ENCODE measurements around the gene GSTP1. TPM values are rescaled to one million over a fixed set of nuclear protein-coding genes. Genes with fewer than 3 reads are reported as not detected.
A peak's percentile ranks its signal among the peaks of the same experiment; 100 is the strongest.

The GSTP1 gene
- total RNA-seq, 1 donor from 2014 or later = 436 TPM

DNA sequence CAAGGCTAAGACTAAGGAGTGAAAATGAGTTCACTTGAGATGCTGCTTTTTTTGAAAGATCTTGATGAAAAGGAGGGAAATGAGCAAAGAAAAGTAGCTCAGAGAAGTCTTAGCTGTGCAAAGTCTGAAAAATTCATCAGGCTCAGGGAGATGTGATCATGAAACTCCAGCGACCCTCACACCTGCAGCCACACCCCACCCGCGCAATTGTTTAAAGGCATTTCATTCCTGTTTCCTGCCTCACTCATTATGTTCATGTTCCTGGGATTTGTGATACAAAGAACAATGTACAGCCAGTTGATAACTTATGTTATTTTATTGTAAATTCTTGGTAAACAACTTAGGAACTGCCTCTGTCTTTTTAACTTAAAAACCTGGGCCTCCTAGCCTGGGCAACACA lies 8.7 kb upstream of the GSTP1 start:
- Histone ChIP-seq H3K9ac (no peak overlapping the region), H3K9me3 (ENCODE audit: low read depth) (no peaks in the 10 kb centered on the region), H3K27me3 (peaks cover 10% of the 10 kb centered on the region), H3K36me3 (no peaks in the 10 kb centered on the region), H3K4me2 (no peak overlapping the region), H3F3A (ENCODE audit: low read depth) (no peaks in the 10 kb centered on the region), H4K20me1 (ENCODE audit: low read depth) (no peaks in the 10 kb centered on the region), H2AFZ (replicated peaks) (no peak overlapping the region), H3K4me1 (no peaks in the 10 kb centered on the region), H3K79me2 (ENCODE audit: low read depth) (no peaks in the 10 kb centered on the region), H3K4me3 (no peak overlapping the region), H3K27ac (no peak overlapping the region)
- H3K27ac Mint-ChIP-seq = peak overlapping the region; percentile 44
- H3K4me1 Mint-ChIP-seq = peaks cover 31% of the 10 kb centered on the region
- no peak for DNase-seq (ENCODE audit: low spot score)
- H3K36me3 Mint-ChIP-seq = no peaks in the 10 kb centered on the region
- TF ChIP-seq EZH2 (IDR thresholded peaks at IDR 0.05) (no peak), EZH2phosphoT487 (IDR thresholded peaks at IDR 0.05) (no peak)
- TF ChIP-seq, protein P1, sequence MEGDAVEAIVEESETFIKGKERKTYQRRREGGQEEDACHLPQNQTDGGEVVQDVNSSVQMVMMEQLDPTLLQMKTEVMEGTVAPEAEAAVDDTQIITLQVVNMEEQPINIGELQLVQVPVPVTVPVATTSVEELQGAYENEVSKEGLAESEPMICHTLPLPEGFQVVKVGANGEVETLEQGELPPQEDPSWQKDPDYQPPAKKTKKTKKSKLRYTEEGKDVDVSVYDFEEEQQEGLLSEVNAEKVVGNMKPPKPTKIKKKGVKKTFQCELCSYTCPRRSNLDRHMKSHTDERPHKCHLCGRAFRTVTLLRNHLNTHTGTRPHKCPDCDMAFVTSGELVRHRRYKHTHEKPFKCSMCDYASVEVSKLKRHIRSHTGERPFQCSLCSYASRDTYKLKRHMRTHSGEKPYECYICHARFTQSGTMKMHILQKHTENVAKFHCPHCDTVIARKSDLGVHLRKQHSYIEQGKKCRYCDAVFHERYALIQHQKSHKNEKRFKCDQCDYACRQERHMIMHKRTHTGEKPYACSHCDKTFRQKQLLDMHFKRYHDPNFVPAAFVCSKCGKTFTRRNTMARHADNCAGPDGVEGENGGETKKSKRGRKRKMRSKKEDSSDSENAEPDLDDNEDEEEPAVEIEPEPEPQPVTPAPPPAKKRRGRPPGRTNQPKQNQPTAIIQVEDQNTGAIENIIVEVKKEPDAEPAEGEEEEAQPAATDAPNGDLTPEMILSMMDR (IDR thresholded peaks at IDR 0.05) = no peak
- peak overlapping the region; percentile 50 for H3K4me3 Mint-ChIP-seq
- H3K9me3 Mint-ChIP-seq = peaks cover 11% of the 10 kb centered on the region
- H3K27me3 Mint-ChIP-seq (ENCODE audit: insufficient read depth, low read depth) = peaks cover 25% of the 10 kb centered on the region

DNA sequence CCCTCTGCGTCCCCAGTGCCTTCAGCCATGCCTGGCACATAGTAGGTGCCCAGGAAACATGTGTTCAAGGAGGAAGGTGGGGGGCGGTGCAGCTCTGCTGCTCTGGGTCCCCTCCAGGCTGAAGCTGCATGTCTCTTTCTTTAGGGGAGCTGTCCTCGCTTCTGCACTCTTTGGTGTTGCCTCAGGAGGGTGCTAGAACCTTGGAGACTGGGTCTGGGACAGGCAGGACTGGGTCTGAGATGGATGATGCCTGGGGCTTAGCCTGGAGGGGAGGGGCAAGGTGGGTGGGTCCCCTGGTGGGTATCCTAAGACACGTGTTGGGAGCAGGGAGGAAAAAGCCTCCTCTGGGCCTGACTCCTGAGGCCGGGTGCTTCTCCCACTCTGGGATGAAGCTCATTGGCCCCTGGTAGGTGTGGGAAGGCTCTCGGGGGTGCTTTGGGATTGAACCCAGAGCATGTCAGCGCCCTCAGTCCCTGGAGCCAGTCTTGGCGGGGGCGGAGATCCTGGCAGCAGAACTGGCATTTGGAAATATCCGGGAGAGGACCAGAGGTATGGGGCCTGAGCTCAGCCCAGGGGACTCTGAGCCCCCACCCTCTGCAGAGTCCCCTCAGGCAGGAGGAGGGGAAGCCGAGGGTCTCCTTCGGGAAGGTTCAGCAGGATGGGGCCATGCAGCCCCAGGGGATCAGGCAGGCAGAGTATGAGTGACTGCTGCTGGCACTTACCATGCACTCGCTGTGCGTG lies 6.7 kb upstream of the GSTP1 start:
- Histone ChIP-seq H3K9me3 (ENCODE audit: low read depth) (no peaks in the 10 kb centered on the region), H3K36me3 (no peaks in the 10 kb centered on the region), H4K20me1 (ENCODE audit: low read depth) (no peaks in the 10 kb centered on the region), H3K9ac (no peak overlapping the region), H3K4me2 (no peak overlapping the region), H3K79me2 (ENCODE audit: low read depth) (no peaks in the 10 kb centered on the region), H2AFZ (replicated peaks) (no peak overlapping the region), H3K27me3 (peaks cover 29% of the 10 kb centered on the region), H3K27ac (no peak overlapping the region), H3F3A (ENCODE audit: low read depth) (peaks cover 3% of the 10 kb centered on the region), H3K4me1 (no peaks in the 10 kb centered on the region), H3K4me3 (no peak overlapping the region)
- Mint-ChIP-seq H3K9me3 (peaks cover 4% of the 10 kb centered on the region), H3K27me3 (ENCODE audit: insufficient read depth, low read depth) (peaks cover 29% of the 10 kb centered on the region), H3K36me3 (no peaks in the 10 kb centered on the region), H3K4me1 (peaks cover 44% of the 10 kb centered on the region), H3K4me3 (no peak overlapping the region), H3K27ac (peak overlapping the region; percentile 29)
- TF ChIP-seq, protein P1 (IDR thresholded peaks at IDR 0.05) = peak; percentile 29
- TF ChIP-seq EZH2 (IDR thresholded peaks at IDR 0.05) = no peak
- no peak for TF ChIP-seq EZH2phosphoT487 (IDR thresholded peaks at IDR 0.05)
- DNase-seq (ENCODE audit: low spot score) = no peak

DNA sequence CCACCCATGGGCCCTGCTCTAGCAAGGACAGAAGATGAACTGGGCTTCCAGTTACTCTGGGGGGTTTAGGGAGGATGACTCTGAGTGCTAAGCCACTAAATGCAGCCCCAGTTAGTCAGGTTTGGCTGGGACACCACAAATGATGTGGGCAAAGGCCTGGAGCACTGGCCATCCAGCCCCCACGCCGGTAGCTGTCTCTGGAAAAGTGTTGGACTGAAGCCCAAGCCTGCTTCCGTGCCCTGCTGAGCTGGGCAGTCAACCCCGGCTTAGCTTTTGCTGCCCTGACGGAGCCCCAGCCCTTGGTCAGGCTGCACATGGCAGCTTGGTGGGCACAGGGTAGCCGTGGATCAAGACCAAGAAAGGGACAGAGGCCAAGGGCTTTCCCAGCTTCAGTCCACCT lies 5.7 kb upstream of the GSTP1 start:
- H3K9ac ChIP-seq = no peak overlapping the region
- peaks cover 40% of the 10 kb centered on the region for H3K27me3 ChIP-seq
- peaks cover 12% of the 10 kb centered on the region for H3F3A ChIP-seq (ENCODE audit: low read depth)
- H3K9me3 ChIP-seq (ENCODE audit: low read depth) = no peaks in the 10 kb centered on the region
- no peaks in the 10 kb centered on the region for H4K20me1 ChIP-seq (ENCODE audit: low read depth)
- no peaks in the 10 kb centered on the region for H3K36me3 Mint-ChIP-seq
- H3K27ac Mint-ChIP-seq = no peak overlapping the region
- TF ChIP-seq EZH2 (IDR thresholded peaks at IDR 0.05) (no peak), EZH2phosphoT487 (IDR thresholded peaks at IDR 0.05) (no peak)
- TF ChIP-seq, protein P1 (IDR thresholded peaks at IDR 0.05) = no peak
- H3K9me3 Mint-ChIP-seq = no peaks in the 10 kb centered on the region
- H3K4me3 Mint-ChIP-seq = no peak overlapping the region
- H3K4me1 Mint-ChIP-seq = peaks cover 53% of the 10 kb centered on the region
- H3K4me3 ChIP-seq = no peak overlapping the region
- H3K36me3 ChIP-seq = no peaks in the 10 kb centered on the region
- H3K4me1 ChIP-seq = no peaks in the 10 kb centered on the region
- no peak for DNase-seq (ENCODE audit: low spot score)
- H3K4me2 ChIP-seq = no peak overlapping the region
- no peak overlapping the region for H3K27ac ChIP-seq
- no peak overlapping the region for H2AFZ ChIP-seq (replicated peaks)
- H3K79me2 ChIP-seq (ENCODE audit: low read depth) = peaks cover 1% of the 10 kb centered on the region
- H3K27me3 Mint-ChIP-seq (ENCODE audit: insufficient read depth, low read depth) = peaks cover 31% of the 10 kb centered on the region

Data from neural progenitor cell (in vitro differentiated cells).